ENCODE measurements around the gene GSG1.

Gene GSG1

DNA sequence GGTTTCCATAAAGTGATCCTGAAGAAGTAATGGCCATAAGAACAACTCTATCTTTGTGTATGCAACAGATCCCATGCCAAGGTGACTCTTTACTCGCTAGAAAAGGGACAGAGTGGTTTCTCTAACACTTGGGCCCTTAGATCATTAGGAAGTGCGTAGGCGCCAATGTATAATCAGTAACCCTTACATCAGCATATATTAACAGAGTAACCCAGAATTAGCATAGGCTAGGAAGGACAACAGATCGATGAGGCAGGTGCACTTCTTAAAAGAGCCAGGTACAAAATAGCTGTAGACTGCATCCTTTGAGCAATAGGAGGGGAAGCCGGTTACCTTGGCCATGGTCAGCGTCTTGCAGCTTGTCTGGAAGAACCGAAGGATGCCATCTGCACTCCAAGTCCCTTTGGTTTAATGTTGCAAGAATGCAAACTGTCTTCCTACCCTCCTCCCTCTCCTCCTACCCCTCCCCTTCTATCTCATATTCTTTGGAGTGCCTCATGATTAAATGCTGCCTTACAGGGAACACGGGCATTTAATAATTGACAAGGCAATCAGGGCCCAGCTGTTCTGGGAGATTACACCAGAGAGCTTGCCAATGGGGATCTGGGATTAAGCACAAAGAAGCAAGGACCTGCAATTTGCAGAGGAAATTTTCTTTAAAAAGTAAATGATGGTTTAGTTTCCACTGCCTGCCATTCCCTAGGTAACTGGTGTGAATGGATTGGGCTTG, 8.0 kb downstream of the GSG1 start:
- in situ Hi-C loops (cut with MboI; ENCODE audit: low sequenced_read_pairs, unreplicated experiment), result no loop called here
- no peak for DNase-seq (ENCODE audit: low spot score)
- TF ChIP-seq, protein P1, sequence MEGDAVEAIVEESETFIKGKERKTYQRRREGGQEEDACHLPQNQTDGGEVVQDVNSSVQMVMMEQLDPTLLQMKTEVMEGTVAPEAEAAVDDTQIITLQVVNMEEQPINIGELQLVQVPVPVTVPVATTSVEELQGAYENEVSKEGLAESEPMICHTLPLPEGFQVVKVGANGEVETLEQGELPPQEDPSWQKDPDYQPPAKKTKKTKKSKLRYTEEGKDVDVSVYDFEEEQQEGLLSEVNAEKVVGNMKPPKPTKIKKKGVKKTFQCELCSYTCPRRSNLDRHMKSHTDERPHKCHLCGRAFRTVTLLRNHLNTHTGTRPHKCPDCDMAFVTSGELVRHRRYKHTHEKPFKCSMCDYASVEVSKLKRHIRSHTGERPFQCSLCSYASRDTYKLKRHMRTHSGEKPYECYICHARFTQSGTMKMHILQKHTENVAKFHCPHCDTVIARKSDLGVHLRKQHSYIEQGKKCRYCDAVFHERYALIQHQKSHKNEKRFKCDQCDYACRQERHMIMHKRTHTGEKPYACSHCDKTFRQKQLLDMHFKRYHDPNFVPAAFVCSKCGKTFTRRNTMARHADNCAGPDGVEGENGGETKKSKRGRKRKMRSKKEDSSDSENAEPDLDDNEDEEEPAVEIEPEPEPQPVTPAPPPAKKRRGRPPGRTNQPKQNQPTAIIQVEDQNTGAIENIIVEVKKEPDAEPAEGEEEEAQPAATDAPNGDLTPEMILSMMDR (IDR thresholded peaks at IDR 0.05; ENCODE audit: borderline replicate concordance, control extremely low read depth, extremely low read depth, insufficient read depth, missing control alignments), result no peak

DNA sequence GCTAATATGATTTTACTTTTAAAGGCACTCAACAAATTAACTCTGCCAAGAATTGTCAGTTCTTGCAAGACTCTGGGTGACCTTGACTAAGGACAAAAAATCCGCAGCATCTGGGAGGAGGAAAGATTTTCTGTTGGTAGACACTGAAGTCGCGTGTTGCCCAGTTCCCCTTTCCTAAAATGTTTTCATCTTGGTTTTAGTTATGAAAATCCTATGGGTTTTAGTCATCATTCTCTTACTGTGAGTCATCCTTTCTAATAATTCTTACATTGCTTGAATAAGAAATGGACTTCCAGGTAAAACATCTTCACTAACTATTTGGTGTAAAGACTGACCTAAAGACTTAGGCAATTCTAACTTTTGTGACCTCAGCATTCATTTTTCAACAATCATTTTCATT, 9.1 kb downstream of the GSG1 start:
- peak; percentile 43 for DNase-seq (ENCODE audit: low spot score)
- TF ChIP-seq, protein P1 (IDR thresholded peaks at IDR 0.05; ENCODE audit: borderline replicate concordance, control extremely low read depth, extremely low read depth, insufficient read depth, missing control alignments), result no peak
- in situ Hi-C loops (cut with MboI; ENCODE audit: low sequenced_read_pairs, unreplicated experiment), result no loop called here

DNA sequence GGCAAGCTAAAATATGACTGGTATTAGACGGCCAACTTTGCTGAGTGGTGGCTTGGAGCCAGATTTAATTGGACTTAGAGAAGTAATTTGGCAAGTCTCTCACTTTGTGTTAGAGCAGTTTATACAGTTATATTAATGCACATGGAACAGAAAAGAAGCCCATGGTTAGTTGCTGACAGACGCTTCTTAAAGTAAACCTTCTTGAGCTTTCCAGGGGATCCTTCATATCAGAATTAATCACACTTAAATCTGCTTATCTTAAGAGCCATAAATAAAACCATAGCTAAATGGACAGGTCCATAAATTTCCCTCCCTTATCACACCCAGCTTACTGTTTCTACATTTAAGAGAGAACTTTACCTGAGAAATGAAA, 9.6 kb downstream of the GSG1 start:
- DNase-seq (ENCODE audit: low spot score), result no peak
- TF ChIP-seq, protein P1 (IDR thresholded peaks at IDR 0.05; ENCODE audit: borderline replicate concordance, control extremely low read depth, extremely low read depth, insufficient read depth, missing control alignments), result no peak
- in situ Hi-C loops (cut with MboI; ENCODE audit: low sequenced_read_pairs, unreplicated experiment), result no loop called here

DNA sequence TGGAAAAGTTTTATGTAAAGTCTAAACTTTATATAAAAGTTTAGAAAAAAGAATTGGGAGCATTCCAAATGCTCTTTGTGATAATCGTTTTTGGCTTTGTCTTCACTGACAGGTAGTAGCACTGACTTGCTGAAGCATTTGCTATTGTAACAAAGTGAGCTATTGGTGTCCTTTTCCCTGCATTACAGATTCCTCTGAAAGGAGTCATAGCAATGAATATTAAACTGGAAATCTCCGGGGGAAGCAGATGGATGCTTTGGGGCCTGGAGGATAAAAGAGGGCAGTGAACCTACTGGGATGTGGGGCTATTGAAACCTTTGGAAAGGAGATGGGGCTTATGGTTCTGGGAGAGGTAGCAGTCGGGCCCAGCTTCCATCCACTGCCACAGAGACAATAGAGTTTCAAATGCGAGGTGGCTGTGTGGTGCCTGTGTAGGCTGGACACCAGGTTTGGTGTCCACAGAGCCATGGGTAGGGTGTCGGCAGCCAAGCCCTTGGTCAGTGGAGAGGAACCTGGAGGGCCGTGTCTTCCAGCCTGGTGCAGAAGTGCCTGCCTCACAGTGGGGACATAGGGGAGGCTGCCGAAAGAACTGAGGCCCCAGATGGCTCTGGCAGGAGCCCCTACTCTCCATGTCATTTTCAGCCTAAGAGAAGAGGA, 10.1 kb downstream of the GSG1 start:
- TF ChIP-seq, protein P1 (IDR thresholded peaks at IDR 0.05; ENCODE audit: borderline replicate concordance, control extremely low read depth, extremely low read depth, insufficient read depth, missing control alignments), result no peak
- no peak for DNase-seq (ENCODE audit: low spot score)
- in situ Hi-C loops (cut with MboI; ENCODE audit: low sequenced_read_pairs, unreplicated experiment), result no loop called here

DNA sequence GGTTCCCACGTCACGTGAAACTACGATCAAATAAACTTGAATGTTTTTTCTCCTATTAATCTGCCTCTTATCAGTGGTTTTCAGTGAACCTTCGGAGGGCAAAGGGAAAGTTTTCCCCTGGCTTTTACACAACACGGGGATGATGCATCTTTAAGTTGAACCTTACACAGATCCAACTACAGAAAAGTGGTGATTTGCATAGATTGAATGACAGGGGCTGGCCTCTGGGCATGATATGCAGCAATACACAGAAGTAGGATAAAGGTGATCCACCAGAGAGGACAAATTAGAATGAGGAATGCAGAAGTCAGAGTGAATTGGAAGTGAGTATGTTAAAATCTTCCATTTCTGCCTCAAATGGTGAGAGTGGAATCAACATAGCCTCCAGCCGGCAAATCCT, 11.6 kb downstream of the GSG1 start:
- in situ Hi-C loops (cut with MboI; ENCODE audit: low sequenced_read_pairs, unreplicated experiment), result no loop called here
- TF ChIP-seq, protein P1 (IDR thresholded peaks at IDR 0.05; ENCODE audit: borderline replicate concordance, control extremely low read depth, extremely low read depth, insufficient read depth, missing control alignments), result no peak
- no peak for DNase-seq (ENCODE audit: low spot score)

DNA sequence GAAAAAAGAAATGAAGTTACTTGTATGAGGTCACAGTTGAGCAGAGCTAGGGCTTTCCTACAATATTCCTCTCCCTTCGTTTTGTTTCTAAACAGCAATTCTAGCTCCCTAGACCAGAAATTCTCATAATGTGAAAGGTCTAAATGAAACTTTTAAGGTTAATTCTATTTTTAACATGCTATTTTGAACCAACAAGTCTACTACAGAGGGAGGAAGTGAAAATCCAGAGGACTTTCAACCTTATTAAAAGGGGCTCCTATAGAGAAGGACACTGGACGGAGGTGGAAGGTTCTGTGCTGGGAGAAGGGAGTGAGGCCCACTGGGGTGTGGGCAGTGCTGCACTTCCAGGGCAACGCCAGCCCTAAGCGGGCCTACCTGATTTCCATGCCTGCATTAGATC, 13.4 kb downstream of the GSG1 start:
- in situ Hi-C loops (cut with MboI; ENCODE audit: low sequenced_read_pairs, unreplicated experiment), result no loop called here
- TF ChIP-seq, protein P1 (IDR thresholded peaks at IDR 0.05; ENCODE audit: borderline replicate concordance, control extremely low read depth, extremely low read depth, insufficient read depth, missing control alignments), result no peak
- peak; percentile 38 for DNase-seq (ENCODE audit: low spot score)
